Choroid plexus epithelial cell (primary cell): ENCODE data around the gene CCDC157.

ENCODE experiments used
- DNase-seq: peaks from one replicate; pipeline ENCODE4 v3.0.0-alpha.2; 2010; ENCODE audit warnings: low read depth
- H3K4me3 ChIP-seq: 2 replicates; pipeline ENCODE4 v1.5.1; 2011; ENCODE audit warnings: low read depth, mild to moderate bottlenecking, control low read depth, low read length, moderate library complexity
- CTCF ChIP-seq: conservative IDR thresholded peaks from 2 replicates; pipeline ENCODE4 v1.5.1; 2011; ENCODE audit warnings: low read depth, mild to moderate bottlenecking, control low read depth, inconsistent platforms, low read length, moderate library complexity

CCDC157 gene

GRCh38 chr22:30312053-30312452, 44.8 kb upstream of the CCDC157 start:
- TF ChIP-seq CTCF, result no peak
- no peak overlapping the region for H3K4me3 ChIP-seq
- DNase-seq, result peak; percentile 37

GRCh38 chr22:30313527-30314363, 43.1 kb upstream of the CCDC157 start:
- no peak overlapping the region for H3K4me3 ChIP-seq
- TF ChIP-seq CTCF, result no peak
- no peak for DNase-seq

GRCh38 chr22:30314915-30315314, 41.9 kb upstream of the CCDC157 start:
- no peak for TF ChIP-seq CTCF
- DNase-seq, result peak; percentile 45
- no peak overlapping the region for H3K4me3 ChIP-seq

- no peak for DNase-seq
- TF ChIP-seq CTCF, result no peak
- no peak overlapping the region for H3K4me3 ChIP-seq
Observed at GRCh38 chr22:30315962-30316576, 40.7 kb upstream of the CCDC157 start.

GRCh38 chr22:30317778-30318177, 39.0 kb upstream of the CCDC157 start:
- no peak for DNase-seq
- H3K4me3 ChIP-seq, result no peak overlapping the region
- no peak for TF ChIP-seq CTCF

GRCh38 chr22:30318799-30319419, 37.9 kb upstream of the CCDC157 start:
- TF ChIP-seq CTCF, result peak; percentile 21
- H3K4me3 ChIP-seq, result no peak overlapping the region
- DNase-seq, result no peak
